Fibroblast of skin of scalp (primary cell): ENCODE data around the gene RNASEL. TPM values are rescaled to one million over a fixed set of nuclear protein-coding genes. Genes with fewer than 3 reads are reported as not detected.
A peak's percentile ranks its signal among the peaks of the same experiment; 100 is the strongest.
"Not testable (repeated sequence)": the region's sequence is repeated elsewhere in the genome, so short reads cannot be mapped to it uniquely, and the experiment has no call there.

Experiments used
- DNase-seq: peaks from one replicate; pipeline ENCODE4 v3.0.0-alpha.2; 2013
- polyA plus RNA-seq, 2 experiments: library from polyadenylated mRNA; unstranded; fragments of 120-200 nt; gene quantifications; one replicate each; pipeline ENCODE4 v1.2.1, GENCODE V29; 2013; ENCODE audit not compliant: insufficient read length in 2 of 2

Gene RNASEL
- 2.7 TPM for polyA plus RNA-seq (2013, experiment 1 of 2; ENCODE audit: insufficient read length)
- polyA plus RNA-seq (2013, experiment 2 of 2; ENCODE audit: insufficient read length) = 2.7 TPM

GRCh38 chr1:182588500-182589396 lies at the start of gene RNASEL:
Gene RNASEL (minus strand): TSS chr1:182589256. CDS start chr1:182586806, 2,450 bp downstream.
- peak; percentile 57 for DNase-seq

GRCh38 chr1:182637769-182638168 lies 48.7 kb upstream of the RNASEL start:
- no peak for DNase-seq

GRCh38 chr1:182635871-182636270 lies 46.8 kb upstream of the RNASEL start:
- no peak for DNase-seq

GRCh38 chr1:182634306-182635072 lies 45.4 kb upstream of the RNASEL start:
- DNase-seq = no peak

GRCh38 chr1:182633657-182634281 lies 44.7 kb upstream of the RNASEL start:
- DNase-seq = no peak

- DNase-seq = no peak
Measured at GRCh38 chr1:182633031-182633430, 44.0 kb upstream of the RNASEL start.

GRCh38 chr1:182632441-182632857 lies 43.4 kb upstream of the RNASEL start:
- not testable (repeated sequence) for DNase-seq

- no peak for DNase-seq
Measured at GRCh38 chr1:182631954-182632353, 42.9 kb upstream of the RNASEL start.

- DNase-seq = no peak
Measured at GRCh38 chr1:182631053-182631677, 42.1 kb upstream of the RNASEL start.

- no peak for DNase-seq
Measured at GRCh38 chr1:182630586-182630985, 41.5 kb upstream of the RNASEL start.

- no peak for DNase-seq
Measured at GRCh38 chr1:182629499-182630096, 40.5 kb upstream of the RNASEL start.

GRCh38 chr1:182629080-182629479 lies 40.0 kb upstream of the RNASEL start:
- no peak for DNase-seq

- no peak for DNase-seq
Measured at GRCh38 chr1:182628657-182629056, 39.6 kb upstream of the RNASEL start.

GRCh38 chr1:182627622-182628021 lies 38.6 kb upstream of the RNASEL start:
- DNase-seq = no peak

- DNase-seq = no peak
Measured at GRCh38 chr1:182626527-182626926, 37.5 kb upstream of the RNASEL start.

GRCh38 chr1:182625719-182626504 lies 36.9 kb upstream of the RNASEL start:
- DNase-seq = peak; percentile 46

- no peak for DNase-seq
Measured at GRCh38 chr1:182625024-182625423, 36.0 kb upstream of the RNASEL start.

- no peak for DNase-seq
Measured at GRCh38 chr1:182624577-182624976, 35.5 kb upstream of the RNASEL start.

- DNase-seq = peak; percentile 35
Measured at GRCh38 chr1:182622901-182623528, 34.0 kb upstream of the RNASEL start.

- DNase-seq = no peak
Measured at GRCh38 chr1:182621906-182622305, 32.9 kb upstream of the RNASEL start.
